ENCODE measurements around the gene ZNF132. TPM values are rescaled to one million over a fixed set of nuclear protein-coding genes. Genes with fewer than 3 reads are reported as not detected.

The ZNF132 gene
- 6.4 and 7.1 TPM in 2 replicates for total RNA-seq

DNA sequence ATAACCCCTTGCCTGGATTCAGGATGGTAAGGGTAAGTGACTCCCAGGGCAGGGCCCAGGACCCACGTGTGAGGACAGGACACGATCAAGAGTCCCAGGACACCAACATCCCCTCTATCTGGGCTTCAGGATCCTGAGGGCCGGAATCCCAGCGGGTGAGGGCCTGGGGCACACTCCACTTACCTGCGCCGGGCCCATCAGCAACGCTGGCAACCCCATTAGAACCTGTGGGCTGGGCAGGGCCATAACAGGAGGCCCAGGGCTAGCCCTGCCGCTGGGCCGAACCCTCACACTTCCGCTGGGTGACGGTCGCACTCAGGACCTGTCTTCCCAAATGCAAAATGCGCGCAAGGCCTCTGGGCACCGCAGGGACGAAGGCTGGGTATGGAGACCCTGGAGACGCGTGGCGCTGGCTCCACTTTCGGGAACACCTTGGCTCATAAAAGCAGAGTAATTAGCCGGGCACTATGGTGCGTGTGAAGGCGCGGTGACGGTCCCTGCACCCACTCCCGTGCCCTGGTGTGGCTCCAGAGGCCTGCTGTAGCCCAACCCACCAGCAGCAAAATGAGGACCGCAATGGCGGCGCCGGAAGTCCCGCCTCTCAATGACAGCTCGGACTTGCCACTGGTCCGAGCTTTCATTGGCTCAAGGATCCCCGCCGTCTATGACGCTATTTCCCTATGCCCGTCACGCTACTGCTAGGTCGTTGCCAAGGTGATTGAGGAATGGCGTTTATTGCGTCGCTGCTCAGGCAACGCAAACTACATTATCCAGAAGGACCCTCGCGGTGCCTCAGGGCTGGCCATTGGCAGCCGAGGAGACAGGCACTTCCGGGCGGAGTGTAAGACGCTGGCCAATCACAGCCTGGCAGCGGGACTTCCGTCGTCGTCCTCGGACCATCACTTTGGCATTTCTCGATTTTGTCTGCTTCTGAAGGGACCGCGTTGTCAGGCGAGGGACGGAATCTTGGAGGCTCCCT is at the start of gene ZNF132:
ZNF132 (minus strand) TSS at position 578 of the 979 bp plus-strand sequence; CDS start at position 246, 332 bp downstream.

DNA sequence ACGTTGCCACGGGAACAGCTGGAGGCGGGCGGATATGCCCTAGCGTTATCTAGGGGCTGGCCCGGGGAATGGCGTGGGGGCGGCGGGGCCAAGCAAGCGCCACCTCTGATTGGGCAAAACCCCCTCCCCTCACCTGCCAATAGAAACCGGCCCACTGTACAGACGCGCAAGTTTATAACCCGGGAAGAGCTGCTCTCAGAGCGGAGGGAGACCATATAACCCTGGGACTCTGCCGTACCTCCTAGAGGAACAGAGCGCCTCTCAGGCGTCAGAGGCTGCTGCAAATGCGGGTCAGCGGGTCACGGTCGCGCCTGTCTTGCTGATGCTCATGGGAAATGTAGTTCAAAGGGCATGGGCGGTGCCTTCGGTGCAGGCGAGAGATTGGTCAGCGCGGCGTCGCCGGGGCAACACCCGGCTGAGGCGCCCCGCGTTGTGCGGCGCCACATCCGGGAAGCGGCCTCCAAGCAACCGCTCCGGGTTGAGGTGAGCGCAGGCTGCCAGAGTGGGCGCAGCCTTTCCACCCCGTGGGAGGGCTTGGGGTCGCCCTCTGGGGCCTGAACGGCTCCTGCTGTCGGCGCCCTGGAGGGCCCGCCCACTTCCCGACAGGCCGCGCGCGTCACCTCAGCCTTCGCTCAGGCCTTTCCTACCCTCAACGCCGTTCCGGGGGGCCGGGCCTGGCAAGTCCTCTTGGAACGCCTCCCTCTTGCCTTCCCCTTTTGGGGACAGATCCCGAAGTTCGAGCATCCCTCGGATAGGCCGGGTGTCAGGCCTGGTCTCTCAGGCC is 36.0 kb upstream of the ZNF132 start, which contains the start of gene ZNF446:
ZNF446 (plus strand) TSS at position 639 of the 784 bp plus-strand sequence. CDS start 867 bp downstream, outside the sequence.

DNA sequence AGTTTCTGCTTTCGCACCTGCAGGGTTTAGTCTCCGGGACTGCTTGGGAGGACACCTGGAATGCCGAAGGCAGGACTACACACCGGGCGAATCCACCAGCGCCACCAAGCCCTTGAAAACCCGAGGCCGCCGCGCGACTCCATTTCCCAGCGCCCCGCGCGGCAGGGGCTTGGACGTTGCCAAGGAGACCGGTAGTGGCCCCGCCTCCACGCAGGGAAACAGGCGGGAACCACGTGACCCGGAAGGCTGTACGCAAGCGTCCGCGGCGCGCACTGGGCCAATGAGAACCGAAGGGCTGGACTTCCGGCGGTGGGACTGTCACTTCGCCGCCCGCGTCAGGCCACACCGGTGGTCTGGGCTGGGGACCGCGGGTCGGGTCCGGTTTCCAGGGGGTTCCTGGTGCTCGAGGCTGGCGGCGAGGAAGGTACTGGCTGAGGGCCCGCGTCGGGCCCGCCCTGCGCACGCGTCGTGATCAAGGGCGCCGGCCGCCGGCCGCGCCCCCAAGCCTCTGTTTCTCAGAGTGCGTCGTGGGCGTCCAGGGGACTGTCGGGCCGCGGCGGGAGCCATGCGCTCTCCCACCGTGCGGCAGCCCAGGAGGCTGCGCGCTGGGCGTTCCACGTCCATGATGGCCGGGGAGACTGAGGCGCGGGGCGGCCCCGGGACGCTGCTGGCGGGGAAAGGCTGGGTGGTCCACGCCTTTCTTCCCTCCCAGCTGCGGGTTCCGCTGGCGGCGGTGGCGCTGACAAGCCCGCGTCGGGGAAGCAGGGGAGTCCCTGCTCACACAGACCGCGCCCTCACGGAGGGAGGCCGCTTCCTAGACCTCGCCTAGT is 27.0 kb upstream of the ZNF132 start, which contains the start of gene ZNF324:
ZNF324 (plus strand) TSS at position 321 of the 830 bp plus-strand sequence. CDS start 2,106 bp downstream, outside the sequence.

DNA sequence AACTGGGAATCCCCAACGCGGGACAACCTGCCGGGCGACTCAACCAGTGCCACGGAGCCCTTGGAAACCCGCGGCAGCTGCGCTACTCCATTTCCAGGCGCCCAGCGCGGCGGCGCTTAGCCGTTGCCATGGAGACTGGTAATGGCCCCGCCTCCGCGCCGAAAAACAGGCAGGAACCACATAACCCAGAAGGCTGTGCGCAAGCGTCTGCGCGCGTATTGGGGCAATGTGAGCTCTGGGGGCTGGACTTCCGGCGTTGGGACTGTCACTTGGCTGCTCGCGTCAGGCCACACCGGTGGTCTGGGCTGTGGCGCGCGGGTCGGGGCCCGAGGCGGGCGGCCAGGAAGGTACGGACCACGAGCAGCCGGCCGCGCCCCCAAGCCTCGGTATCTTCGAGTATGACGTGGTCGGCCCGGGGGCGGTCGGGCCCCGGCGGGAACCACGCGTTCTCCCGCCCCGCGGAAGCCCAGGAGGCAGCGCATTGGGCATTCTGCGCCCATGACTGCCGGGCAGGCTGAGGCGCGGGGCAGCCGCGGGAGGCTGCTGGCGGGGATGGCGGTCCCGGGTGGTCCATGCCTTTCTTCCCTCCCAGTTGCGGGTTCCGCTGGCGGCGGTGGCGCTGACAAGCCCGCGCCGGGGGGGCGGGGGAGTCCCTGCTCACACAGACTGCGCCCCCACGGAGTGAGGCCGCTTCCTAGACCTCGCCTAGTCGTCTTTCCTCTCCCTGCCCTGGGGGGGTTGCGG is 11.6 kb upstream of the ZNF132 start, which contains the start of gene ZNF324B:
ZNF324B (plus strand) TSS at position 265 of the 744 bp plus-strand sequence. CDS start 2,080 bp downstream, outside the sequence.

DNA sequence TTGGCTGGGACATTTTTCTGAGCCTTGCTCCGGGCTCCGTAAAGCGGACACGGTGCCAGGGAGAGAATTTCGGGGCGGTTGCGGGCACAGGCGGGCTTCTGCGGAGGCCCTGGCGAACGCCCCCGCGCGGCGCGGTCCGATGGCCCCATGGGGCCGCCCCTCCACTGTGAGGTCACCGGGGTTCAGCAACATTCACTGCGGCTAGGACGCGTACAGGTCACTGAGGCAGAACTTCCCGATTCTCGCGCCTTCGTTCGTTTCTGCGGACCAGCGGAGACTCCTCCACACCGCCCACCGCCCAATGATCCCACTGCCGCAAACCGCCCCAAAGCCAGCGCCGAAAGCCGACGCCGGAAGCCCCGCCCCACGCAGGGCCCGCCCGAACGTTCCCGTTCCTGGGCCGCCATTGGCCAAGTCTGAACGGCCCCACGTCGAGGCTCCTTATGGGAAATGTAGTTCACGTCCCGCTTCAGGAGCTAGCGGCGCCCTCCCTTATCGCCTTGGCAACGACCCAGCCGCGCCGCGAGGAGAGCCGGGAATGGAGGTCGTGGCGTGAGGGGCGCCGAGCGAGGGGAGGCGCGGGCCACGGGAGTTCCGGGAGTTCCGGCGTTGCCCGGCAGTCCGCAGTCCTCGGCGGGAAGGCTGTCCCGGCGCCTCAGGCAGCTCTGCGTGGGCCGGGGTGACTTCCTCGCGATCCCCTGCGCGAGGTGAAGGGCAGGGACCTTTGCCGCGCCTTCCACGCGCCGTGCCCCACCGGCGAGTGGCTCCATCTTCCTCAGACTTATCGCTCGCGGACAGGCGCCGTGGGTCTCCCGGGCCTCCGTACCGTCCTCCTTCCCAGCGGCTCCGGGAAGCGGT is 31.6 kb downstream of the ZNF132 start, which contains the start of gene ZNF584:
ZNF584 (plus strand) TSS at position 498 of the 858 bp plus-strand sequence. CDS start 499 bp downstream, outside the sequence.

DNA sequence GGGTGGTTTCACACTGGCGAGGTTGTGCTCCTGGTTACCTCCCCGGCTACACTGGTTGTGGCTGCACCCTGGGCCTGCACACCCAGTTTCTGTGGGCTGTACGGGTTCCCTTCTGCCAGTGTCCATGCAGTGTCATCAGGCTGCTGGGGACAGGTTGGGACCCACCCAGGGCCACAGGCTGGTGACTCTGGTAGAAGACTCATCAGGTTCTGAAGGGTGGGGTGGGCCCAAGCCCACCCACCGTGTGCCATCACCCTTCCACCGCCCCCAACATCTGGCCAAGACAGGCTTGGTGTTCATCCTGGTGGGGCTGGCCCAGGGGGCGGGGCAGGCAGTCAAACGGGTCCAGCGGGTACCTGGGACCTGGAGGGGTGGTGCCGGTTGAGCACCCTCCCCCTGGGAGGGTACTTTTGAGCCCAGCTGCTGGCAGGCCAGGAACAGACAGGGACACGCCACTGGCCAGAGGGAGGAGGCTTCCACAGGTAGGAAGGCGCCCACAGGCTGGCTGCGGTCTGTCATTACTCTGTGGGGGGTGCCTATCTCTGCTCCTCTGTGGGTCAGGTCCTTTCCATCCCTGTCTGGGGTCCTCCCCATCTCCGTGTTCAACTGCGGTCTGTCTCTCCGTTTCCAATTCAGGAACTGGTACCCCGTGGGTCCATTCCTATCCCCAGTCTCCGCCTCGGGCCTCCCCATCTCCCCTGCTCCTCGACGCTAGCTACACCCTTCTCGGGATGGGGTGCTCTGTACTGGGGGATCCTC is 44.6 kb downstream of the ZNF132 start, which contains the start of gene RNF225:
RNF225 (plus strand) TSS at position 437 of the 759 bp plus-strand sequence. CDS start 434 bp downstream, outside the sequence.

GRCh38 chr19:58386576-58387337 is 53.2 kb downstream of the ZNF132 start, which contains the start of gene RPS5:
TSS of gene RPS5 (plus strand) at chr19:58387269. CDS start at chr19:58388138, 869 bp downstream.

Other genes with a start within 250 kb of the ZNF132 start
- 24.6 and 33.3 TPM in 2 replicates for gene ZNF544, start 211.2 kb downstream of the ZNF132 start, total RNA-seq
- gene ZNF8, start 161.2 kb downstream of the ZNF132 start, total RNA-seq, result 6.2 and 6.9 TPM in 2 replicates
- 21.8 and 35.2 TPM in 2 replicates for gene ERVK3-1, start 134.8 kb downstream of the ZNF132 start, total RNA-seq
- 2.4 and 2.8 TPM in 2 replicates for gene ZSCAN22, start 113.2 kb downstream of the ZNF132 start, total RNA-seq
- gene A1BG, start 86.7 kb downstream of the ZNF132 start, total RNA-seq, result 24.8 and 61.8 TPM in 2 replicates
- 0.12 and 0.29 TPM in 2 replicates for gene ZNF497, start 77.4 kb downstream of the ZNF132 start, total RNA-seq
- gene ZNF837, start 59.1 kb downstream of the ZNF132 start, total RNA-seq, result 3.8 and 4.8 TPM in 2 replicates
- 1,797 and 1,853 TPM in 2 replicates for gene RPS5, start 52.9 kb downstream of the ZNF132 start, total RNA-seq
- not detected in 2 replicates for gene RNF225, start 44.5 kb downstream of the ZNF132 start, total RNA-seq
- gene ZNF584, start 31.5 kb downstream of the ZNF132 start, total RNA-seq, result 12.7 and 16.5 TPM in 2 replicates
- gene ZNF324B, start 11.5 kb upstream of the ZNF132 start, total RNA-seq, result 7.5 and 7.6 TPM in 2 replicates
- gene ZNF324, start 26.9 kb upstream of the ZNF132 start, total RNA-seq, result 10.7 and 12.1 TPM in 2 replicates
- gene ZNF446, start 36.2 kb upstream of the ZNF132 start, total RNA-seq, result 12.8 and 16.3 TPM in 2 replicates
- 4.8 and 5.5 TPM in 2 replicates for gene SLC27A5, start 71.8 kb upstream of the ZNF132 start, total RNA-seq
- 5.9 and 9.4 TPM in 2 replicates for gene ZBTB45, start 79.7 kb upstream of the ZNF132 start, total RNA-seq
- gene TRIM28, start 103.9 kb upstream of the ZNF132 start, total RNA-seq, result 204 and 211 TPM in 2 replicates
- gene CHMP2A, start 115.0 kb upstream of the ZNF132 start, total RNA-seq, result 133 and 136 TPM in 2 replicates
- 21.6 and 30.4 TPM in 2 replicates for gene UBE2M, start 118.5 kb upstream of the ZNF132 start, total RNA-seq
- gene MZF1, start 133.2 kb upstream of the ZNF132 start, total RNA-seq, result 7.4 and 13.3 TPM in 2 replicates